ENCODE measurements around the gene CA6.
"Not testable (repeated sequence)": the region's sequence is repeated elsewhere in the genome, so short reads cannot be mapped to it uniquely, and the experiment has no call there.

Gene CA6

DNA sequence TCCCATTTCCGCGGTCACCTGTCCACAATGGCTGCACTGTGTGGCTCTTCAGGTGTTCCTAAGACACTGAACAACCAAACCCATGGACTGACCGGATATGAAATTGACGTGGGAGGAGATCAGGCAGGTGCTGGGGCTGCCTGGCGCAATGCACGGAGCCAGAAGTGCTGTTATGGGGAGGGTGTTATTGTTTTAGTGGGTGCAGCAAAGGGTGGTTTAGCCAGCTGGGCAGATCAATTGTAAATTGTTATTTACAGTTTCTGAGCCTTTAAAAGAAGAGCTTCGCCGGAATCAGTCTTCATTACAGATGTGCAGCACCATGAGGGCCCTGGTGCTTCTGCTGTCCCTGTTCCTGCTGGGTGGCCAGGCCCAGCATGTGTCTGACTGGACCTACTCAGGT lies at the start of gene CA6:
CA6 (plus strand) TSS at position 301 of the 400 bp plus-strand sequence; CDS start at position 320, 19 bp downstream.
- DNase-seq, result no peak

DNA sequence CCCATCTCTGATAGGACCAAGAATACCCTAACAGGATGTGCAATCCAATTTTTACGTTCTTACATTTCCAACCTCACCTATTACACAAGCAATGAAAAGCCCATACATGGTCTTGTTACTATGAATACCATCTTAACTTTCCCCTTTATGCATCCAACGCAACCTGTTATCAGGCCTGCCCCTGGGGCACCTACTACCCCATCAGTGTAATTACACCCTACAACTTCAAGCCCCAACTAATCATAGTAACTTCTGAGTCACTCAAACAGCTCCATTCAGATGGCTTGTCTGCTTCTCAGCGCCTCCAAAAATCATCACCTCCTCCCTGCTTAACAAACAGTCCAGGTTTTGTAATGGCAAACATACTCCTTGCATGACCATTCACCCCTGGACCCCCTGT lies 48.9 kb upstream of the CA6 start:
- not testable (repeated sequence) for DNase-seq

DNA sequence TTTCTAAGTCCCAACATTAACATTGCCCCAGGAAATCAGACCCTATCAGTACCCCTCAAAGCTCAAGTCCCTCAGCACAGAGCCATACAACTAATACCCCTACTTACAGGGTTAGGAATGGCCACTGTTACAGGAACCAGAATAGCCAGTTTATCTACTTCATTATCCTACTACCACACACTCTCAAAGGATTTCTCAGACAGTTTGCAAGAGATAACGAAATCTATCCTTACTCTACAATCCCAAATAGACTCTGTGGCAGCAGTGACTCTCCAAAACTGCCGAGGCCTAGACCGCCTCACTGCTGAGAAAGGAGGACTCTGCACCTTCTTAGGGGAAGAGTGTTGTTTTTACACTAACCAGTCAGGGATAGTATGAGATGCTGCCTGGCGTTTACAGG lies 48.2 kb upstream of the CA6 start:
- DNase-seq, result not testable (repeated sequence)

DNA sequence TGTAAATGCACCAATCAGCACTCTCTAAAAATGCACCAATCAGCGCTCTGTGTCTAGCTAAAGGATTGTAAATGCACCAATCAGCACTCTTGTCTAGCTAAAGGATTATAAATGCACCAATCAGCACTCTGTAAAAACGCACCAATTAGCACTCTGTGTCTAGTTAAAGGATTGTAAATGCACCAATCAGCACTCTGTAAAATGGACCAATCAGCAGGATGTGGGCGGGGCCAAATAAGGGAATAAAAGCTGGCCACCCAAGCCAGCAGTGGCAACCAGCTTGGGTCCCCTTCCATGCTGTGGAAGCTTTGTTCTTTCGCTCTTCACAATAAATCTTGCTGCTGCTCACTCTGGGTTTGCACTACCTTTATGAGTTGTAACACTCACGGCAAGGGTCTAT lies 47.2 kb upstream of the CA6 start:
- DNase-seq, result not testable (repeated sequence)

DNA sequence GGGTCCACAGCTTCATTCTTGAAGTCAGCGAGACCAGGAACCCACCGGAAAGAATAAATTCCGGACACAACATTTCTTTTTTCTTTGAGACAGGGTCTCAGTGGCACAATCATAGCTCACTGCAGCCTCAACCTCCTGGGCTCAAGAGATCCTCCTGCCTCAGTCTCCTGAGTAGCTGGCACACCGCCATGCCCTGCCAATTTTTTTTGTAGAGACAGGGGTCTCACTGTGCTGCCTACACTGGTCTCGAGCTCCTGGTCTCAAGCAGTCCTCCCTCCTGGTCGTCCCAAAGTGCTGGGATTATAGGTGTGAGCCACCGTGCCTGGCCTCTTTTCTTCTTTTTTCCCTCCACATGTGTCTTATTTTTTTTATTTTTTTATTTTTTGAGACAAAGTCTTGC lies 46.6 kb upstream of the CA6 start:
- DNase-seq, result no peak

DNA sequence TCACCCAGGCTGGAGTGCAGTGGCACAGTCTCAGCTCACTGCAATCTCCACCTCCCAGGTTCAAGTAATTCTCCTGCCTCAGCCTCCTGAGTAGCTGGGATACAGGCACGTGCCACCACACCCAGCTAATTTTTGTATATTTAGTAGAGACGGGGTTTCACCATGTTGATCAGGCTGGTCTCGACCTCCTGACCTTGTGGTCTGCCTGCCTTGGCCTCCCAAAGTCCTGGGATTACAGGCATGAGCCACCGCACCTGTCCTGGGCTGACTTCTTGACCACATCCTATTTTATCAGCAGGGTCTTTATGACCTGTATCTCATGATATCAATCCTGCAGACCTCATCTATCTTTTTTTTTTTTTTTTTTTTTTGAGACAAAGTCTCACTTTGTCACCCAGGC lies 45.0 kb upstream of the CA6 start:
- not testable (repeated sequence) for DNase-seq

DNA sequence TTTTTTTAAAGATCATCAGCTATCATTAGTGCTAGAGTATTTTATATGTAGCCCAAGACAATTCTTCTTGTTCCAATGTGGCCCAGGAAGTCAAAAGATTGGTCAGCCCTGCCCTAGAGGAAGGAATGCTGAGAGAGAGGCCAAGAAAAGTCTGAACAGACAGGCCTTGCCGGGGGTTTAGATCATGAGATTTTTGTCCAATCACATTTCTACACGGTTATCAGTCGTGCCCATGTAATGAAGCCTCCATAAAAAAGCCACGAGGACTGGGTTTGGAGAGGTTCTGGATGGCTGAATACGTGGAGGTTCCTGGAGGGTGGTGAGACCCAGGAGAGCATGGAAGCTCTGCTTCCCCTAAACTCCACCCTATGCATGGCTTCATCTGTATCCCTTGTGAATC lies 42.9 kb upstream of the CA6 start:
- DNase-seq, result no peak

DNA sequence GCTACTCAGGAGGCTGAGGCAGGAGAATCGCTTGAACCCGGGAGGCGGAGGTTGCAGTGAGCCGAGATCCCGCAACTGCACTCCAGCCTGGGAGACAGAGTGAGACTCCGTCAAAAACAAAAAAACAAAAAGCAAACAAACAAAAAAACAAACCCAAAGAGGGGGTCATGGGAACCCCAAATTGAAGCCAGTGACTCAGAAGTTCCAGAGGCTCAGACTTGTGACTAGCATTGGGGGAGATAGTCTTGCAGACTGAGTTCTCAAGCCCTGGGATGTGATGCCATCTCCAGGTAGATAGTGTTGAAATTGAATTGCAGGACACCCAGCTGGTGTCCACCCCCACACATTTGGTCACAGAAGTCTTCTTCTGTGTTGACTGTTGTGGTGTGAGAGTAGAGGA lies 42.3 kb upstream of the CA6 start:
- DNase-seq, result no peak

DNA sequence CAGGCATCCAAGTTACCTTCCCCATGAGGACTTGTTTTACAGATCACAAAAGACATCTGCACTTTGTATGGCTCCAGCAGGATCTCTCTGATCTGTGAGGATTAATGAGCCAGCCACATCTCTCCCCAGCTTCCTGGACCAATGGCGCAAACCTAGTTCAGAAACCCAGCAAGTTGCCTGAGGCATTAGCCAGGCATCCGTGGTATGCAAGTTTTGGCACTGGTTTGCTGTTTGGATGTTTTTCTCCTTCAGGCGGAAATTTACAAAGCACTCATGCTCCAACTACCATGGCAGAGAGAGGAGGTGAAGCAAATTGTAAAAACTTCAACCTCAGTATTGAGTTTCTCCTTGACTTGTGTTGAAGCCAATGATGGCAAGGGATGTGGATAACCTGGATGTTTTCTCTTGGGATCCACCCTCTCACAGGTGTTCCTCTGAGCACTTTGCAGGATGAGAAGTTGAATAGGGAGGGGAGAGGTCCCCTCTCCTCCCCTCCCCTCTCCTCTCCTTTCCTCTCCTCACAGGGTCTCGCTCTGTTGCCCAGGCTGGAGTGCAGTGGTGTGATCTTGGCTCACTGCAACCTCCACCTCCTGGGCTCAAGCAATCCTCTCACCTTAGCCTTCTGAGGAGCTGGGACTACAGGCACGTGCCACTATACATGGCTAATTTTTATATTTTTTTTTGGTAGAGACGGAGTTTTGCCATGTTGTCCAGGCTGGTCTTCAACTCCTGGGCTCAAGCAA lies 41.6 kb upstream of the CA6 start:
- DNase-seq, result peak; percentile 97

DNA sequence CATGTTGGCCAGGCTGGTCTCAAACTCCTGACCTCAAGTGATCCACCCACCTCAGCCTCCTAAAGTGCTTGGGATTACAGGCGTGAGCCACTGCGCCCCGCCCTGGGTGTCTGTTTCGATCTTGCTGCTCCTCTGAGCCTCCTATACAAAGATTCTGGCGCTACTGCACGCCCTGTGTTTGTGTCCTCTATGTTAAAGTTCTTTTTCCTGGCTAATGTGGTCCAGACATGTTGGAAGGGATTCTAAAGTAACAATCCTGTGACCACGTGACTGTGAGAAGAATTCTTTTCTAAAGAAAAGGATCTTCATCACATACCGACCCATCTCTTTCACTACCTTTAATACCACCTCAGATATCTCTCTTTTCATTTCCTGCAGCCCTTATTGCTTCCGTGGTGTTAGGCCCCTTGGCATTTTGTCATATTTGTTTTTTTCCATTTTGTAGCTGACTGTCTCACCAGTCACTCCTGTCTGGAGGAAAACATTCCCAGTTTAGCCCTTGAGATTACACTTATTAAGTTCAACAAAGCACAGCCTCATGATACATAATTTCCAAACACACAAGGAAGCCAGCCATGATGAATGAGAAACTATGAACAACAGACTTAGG lies 40.0 kb upstream of the CA6 start:
- no peak for DNase-seq

DNA sequence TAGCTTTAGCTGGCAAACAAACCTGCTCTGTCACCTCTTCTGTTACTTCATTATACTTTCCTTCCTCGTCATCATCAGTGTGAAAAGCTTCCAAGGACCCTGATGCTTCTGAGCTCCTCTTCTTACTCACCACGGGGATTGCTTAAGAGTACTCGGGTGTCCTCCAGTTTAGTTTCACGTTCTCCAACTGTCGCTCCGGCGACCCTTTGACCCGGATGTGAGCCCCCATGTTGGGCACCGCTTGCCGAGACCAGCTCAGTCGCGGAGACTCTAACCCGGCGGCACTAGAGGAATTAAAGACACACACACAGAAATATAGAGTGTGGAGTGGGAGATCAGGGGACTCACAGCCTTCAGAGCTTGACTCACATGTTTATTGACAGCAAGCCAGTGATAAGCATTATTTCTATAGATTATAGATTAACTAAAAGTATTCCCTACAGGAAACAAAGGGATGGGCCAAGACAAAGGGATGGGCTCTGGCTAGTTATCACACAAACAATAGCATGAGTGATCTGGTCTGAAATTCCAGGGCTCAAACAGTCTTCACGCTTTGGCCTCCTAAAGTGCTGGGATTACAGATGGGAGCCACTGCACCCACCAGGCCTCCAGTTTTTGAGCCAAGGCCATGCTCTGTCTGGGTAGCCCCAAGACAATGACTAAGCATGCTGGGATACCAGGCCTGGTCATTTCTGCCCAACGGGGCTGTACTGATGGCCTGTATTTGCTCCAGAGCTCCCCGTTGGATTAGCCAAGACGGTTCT lies 37.1 kb upstream of the CA6 start:
- no peak for DNase-seq

DNA sequence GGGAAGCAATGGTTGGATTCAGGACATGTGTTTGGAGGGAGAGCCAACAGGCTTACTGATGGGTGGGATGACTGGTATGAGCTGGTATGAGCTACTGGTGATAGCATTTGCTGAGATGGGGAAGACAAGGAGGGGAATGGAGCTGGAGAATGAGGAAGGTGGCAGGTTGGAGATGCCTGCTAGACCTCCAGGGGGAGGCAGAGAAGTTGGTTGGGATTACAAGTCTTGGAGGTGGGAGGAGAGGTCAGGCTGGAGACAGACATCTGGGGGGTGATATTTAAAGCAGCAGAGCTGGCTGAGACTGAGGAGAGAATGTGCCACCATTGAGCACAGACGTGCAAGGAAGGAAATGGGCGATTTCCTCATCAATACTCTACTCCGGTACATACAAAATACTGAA lies 35.3 kb upstream of the CA6 start:
- no peak for DNase-seq

DNA sequence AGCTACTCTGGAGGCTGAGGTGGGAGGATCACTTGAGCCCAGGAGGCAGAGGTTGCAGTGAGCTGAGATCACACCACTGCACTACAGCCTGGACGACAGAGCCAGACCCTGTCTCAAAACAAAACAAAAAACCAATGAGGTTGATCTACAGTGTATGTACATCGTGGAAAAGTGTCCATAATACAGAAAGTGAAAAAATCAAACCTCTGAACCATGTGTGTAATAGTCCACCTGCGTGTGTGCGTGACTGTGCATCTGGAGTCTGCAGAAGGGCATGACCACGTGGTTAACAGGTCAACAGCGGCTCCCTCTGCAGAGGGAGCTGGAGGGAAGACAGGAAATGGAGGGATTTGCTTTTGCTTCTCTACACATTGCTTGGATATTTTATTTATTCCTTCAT lies 34.8 kb upstream of the CA6 start:
- no peak for DNase-seq

DNA sequence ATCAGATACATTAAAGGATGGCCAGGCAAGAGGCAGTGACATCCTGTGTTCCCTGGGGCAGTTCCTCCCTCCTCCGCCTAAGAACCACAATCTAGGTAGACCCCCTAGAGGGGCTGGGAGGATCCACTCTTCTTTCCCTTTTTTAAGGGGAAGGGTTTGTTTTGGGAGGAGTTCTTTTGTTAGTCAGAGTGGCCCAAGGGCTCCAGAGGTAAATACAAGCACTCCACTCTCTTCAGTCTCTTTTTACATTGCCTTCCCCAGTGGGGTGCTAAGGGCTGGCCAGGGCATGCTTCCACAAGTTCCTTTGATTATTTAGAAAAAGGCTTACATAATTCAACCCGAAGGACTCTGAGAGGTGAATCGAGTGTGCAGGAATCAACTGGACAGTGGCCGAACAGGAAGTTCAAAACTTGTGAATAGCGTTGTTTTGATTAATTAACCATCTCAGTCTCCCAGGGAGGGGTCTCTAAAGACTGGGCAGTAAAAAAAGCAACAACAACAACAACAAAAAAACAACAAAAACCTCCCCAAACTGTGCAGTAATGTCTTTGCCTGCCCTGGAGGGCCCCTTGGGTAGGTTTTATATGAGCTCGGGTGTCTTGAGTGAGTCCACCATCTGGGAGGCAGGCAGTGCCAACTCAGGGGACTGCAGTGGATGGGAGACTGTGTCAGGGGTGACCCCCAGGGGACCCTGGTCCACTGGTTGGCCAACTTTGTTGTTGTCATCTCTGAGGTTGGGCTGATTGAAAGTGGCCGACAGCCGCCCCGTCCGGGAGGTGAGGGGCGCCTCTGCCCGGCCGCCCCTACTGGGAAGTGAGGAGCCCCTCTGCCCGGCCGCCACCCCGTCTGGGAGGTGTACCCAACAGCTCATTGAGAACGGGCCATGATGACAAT lies 34.0 kb upstream of the CA6 start:
- no peak for DNase-seq

DNA sequence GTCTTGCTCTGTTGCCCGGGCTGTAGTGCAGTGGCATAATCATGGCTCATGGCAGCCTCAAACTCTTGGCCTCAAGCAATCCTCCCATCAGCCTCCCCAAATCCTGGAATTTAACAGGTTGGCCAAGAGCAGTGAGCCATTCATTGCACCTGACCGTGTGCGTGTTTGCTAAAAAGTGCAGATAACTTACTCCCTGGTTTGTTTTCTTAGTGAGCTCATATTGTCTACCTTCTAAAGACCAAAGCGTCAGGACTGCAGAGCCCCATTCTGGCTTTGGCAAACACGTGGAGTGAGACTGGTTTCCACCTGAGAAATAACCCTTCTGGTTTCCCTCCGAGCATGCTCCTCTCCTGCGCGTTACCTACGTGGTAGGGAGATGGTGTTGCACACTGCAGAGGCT lies 32.2 kb upstream of the CA6 start:
- DNase-seq, result no peak

DNA sequence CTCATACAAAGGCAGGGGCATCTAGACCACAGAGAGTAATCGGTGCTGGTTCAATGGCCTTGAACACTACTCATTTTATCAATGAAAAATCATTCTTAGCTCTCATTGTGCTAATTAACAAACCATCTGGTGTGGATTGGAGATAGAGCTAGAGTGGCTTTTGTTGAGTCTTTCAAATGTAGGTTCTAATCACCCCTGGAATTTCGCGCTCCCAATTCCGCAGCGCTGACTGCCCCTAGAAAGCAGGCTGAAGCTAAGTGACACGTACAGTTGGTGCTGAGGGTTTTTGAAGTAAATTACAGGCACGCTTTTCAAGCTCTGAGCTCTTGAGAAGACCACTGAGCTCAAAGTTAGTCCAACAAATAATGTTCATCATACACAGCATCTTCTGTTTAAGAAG lies 31.2 kb upstream of the CA6 start:
- no peak for DNase-seq

DNA sequence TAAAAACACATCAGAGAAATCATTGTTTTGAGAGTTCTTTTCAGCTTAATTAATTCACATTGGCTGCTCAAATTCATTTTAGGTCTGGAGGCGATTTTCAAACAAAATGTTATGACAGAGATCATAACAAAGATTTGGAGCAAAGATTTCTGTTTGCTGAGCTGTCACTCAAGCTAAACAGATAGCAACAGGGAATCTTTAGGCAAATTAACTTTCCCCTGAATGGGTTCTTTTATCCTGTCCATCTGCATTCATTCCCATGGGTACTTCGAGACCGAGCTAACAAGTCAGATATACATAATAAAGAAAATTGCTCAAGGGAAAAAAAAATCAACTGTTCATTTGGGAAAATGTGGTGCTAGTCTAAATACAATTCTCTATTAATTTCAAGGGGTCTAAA lies 30.2 kb upstream of the CA6 start:
- no peak for DNase-seq

DNA sequence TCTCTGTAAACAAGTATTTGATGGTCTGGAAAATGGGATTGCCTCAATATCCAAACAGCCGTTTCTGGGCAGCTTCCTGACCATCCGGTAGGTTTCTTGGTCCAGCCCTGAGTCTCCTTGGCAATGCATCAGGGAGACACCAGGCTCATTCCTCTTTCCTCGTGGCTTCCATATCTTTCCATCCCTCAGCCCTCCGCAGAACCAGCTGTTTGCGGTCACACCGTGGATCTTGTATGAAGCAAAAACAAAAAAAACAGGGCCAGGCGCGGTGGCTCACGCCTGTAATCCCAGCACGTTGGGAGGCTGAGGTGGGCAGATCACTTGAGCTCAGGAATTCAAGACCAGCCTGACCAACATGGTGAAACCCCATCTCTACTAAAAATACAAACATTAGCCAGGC lies 28.1 kb upstream of the CA6 start:
- DNase-seq, result not testable (repeated sequence)

DNA sequence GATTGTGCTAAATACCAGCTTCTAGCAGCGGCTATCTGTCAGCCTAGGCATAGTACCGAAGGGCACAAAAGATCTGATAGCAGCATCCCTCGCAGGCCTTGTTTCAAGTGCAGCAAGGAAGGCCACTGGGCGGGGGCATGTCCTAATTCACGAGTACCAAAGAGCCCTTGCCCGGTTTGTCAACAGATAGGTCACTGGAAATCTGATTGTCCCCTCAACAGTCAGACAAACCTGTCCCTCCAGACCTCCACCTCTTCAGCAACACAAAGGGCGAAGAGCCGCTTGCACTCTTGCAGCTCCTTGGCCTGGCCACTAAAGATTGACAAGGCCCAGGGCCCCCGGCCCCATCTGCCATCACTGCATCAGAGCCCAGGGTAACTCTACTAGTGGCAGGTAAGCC lies 22.7 kb upstream of the CA6 start:
- no peak for DNase-seq

DNA sequence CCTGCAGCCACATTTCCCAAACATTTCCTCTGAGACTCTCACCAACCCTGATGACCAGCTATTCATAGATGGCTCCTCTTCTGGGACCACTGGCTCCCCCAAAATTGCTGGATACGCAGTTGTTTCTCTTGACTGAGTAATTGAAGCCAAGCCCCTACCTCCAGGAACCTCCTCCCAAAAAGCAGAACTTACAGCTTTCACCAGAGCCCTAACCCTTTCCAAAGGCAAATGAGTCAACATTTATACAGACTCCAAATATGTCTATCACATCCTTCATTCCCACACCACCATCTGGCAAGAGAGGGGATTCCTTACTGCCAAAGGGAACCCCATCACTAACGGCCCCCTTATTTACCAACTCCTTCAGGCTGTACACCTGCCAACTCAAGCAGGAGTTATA lies 20.3 kb upstream of the CA6 start:
- DNase-seq, result peak; percentile 92

DNA sequence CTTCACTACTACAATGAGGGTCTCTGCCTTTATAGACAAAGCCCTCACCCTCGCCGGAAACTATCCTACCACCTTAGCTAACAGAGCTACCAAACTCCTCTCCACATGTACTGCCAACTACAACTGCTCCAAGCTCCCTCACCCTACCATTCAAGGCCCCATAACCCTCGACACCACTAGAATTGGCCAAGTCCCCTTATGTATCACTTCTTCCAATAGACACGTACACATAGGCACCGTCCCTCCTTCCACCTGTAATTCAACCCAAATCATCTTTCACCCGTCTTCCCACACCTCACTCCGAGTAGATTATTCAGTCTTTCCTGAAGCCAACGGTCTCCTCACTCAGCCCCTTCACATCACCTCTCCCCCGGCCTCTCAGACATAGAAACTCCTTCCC lies 19.7 kb upstream of the CA6 start:
- DNase-seq, result no peak

DNA sequence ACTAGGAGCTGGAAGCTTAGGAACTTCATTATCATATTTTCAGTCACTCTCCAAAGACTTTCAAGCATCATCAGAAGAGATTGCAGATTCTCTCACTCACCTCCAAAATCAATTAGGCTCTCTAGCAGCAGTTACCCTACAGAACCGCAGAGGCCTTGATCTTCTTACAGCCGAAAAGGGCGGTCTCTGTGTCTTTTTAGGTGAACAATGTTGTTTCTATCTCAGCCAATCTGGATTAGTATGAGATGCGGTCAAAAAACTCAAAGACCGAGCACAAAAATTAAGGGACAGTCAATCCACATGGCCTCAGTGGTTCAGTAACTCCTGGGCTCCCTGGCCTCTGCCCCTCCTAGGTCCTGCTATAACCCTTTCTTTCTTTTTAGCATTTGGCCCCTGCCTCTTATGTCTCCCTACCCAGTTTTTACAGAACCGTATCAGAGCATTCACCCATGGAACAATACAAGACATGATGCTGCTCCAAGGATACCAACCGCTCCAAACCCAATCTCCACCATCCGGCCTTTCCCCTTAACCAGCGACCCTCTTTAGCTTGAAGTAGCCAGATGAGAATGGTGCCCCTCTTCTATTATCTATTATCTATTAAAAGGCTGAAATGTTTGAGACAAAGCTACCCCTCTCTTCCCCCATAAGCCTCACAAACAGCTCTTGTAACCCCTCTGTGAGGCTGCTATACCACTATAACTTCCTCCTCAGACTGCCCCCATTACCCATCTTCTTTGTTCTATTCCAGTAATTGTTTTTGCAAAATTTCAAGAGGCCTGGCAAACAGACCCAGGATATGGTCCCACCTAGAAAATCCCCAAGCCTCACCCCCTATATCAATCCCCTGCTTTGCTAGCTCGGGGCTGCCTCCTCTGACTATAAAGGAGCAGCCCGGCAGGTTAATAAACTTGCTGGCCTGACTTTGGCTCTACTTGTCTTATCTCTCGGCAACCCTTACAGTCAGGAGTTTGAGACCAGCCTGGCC lies 18.7 kb upstream of the CA6 start:
- DNase-seq, result peak; percentile 73

Measured in DMS79 (cell line).